ENCODE results near the gene RGP1. TPM values are rescaled to one million over a fixed set of nuclear protein-coding genes. Genes with fewer than 3 reads are reported as not detected.

RGP1 gene
- polyA plus RNA-seq, 3 donors, result 2.3 to 9.0 (median 3.3) TPM

GRCh38 chr9:35750256-35750531 is 1.1 kb downstream of the RGP1 start:
- peaks cover 34% of the 10 kb centered on the region for H4K20me1 ChIP-seq (ENCODE audit: insufficient read depth, low read length)
- H3K27me3 Mint-ChIP-seq (ENCODE audit: low read depth in 3 of 3), result peaks cover 0 to 2% (median 0%) of the 10 kb centered on the region in 3 donors

DNA sequence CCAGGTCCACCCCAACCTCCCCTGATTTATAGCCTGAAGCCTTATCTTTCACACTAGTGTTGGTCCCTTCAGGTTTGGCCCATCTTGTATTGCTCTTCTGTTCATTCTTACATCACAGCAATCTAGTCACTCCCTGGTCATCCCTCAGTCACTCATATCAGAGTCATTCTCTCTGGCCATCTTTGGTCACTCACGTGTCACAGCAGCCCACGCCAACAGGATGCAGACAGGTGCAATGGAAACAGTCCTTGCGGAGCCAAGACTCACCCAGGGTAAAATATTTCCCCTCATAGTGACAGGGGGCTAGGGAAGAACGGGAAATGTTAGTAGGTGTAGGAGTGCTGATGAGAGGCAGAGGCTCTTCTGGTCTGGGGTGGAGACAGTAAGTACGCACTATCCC is 4.4 kb downstream of the RGP1 start:
- TF ChIP-seq CTCF (IDR thresholded peaks at IDR 0.05), result no peak
- WGBS (ENCODE audit: insufficient coverage), result no CpG with 5 or more reads among the region's 5 CpGs
- no peak overlapping the region for H3K27ac Mint-ChIP-seq

More at GRCh38 chr9:35750256-35750531, 1.1 kb downstream of the RGP1 start:
- Histone ChIP-seq H3K79me2 (ENCODE audit: insufficient read depth, low read length) (peaks cover 47% of the 10 kb centered on the region), H3K4me1 (ENCODE audit: control insufficient read depth in 1 of 2, insufficient read depth in 2 of 2, low read length in 2 of 2) (peaks cover 41 to 43% of the 10 kb centered on the region in 2 donors), H3K9ac (ENCODE audit: insufficient read depth, low read length, poor library complexity, severe bottlenecking) (no peak overlapping the region), H3K27ac (ENCODE audit: low read depth in 1 of 2, low read length in 2 of 2) (peak overlapping the region in 1 of 2 donors; percentile 80), H3K4me3 (replicated peaks in 1 of 3; ENCODE audit: low read depth in 2 of 3, low read length in 3 of 3) (peak overlapping the region in 1 of 3 experiments; percentile 90), H3K36me3 (replicated peaks in 1 of 2; ENCODE audit: control insufficient read depth in 1 of 2, insufficient read depth in 2 of 2, low read length in 2 of 2) (peaks cover 36 to 47% of the 10 kb centered on the region in 2 donors), H3K27me3 (ENCODE audit: control insufficient read depth in 2 of 2, insufficient read depth in 2 of 2, low read length in 2 of 2) (no peaks in the 10 kb centered on the region), H3K4me2 (replicated peaks; ENCODE audit: extremely low read depth, low read length, poor library complexity, severe bottlenecking) (peak overlapping the region; percentile 97), H3K9me3 (replicated peaks in 1 of 2; ENCODE audit: control insufficient read depth in 1 of 2, insufficient read depth in 1 of 2, low read length in 2 of 2) (no peaks in the 10 kb centered on the region), H2AFZ (ENCODE audit: insufficient read depth, low read depth, low read length, poor library complexity, severe bottlenecking) (peak overlapping the region; percentile 82)
- TF ChIP-seq CTCF (IDR thresholded peaks at IDR 0.05), result no peak
- peak overlapping the region in 6 of 7 donors; percentile 4 to 95 (median 86) for H3K27ac Mint-ChIP-seq
- peaks cover 47 to 58% of the 10 kb centered on the region in 2 donors for H3K36me3 Mint-ChIP-seq
- intact Hi-C loops (cut with micrococcal nuclease), result no loop called here
- peaks cover 0 to 3% (median 0%) of the 10 kb centered on the region in 7 donors for H3K9me3 Mint-ChIP-seq
- no peak for DNase-seq
- WGBS (ENCODE audit: insufficient coverage), result 82% methylated on average over 4 of the region's 4 CpGs
- H3K4me1 Mint-ChIP-seq, result peaks cover 40% of the 10 kb centered on the region
- H3K4me3 Mint-ChIP-seq, result peak overlapping the region; percentile 95

More for the DNA sequence above, 4.4 kb downstream of the RGP1 start:
- peaks cover 45 to 46% of the 10 kb centered on the region in 2 donors for H3K36me3 Mint-ChIP-seq
- Histone ChIP-seq H3K27ac (ENCODE audit: low read depth in 1 of 2, low read length in 2 of 2) (no peak overlapping the region), H3K36me3 (replicated peaks in 1 of 2; ENCODE audit: control insufficient read depth in 1 of 2, insufficient read depth in 2 of 2, low read length in 2 of 2) (peaks cover 36 to 48% of the 10 kb centered on the region in 2 donors), H3K27me3 (ENCODE audit: control insufficient read depth in 2 of 2, insufficient read depth in 2 of 2, low read length in 2 of 2) (no peaks in the 10 kb centered on the region), H4K20me1 (ENCODE audit: insufficient read depth, low read length) (peaks cover under 1% of the 10 kb centered on the region), H3K4me1 (ENCODE audit: control insufficient read depth in 1 of 2, insufficient read depth in 2 of 2, low read length in 2 of 2) (peaks cover 31 to 38% of the 10 kb centered on the region in 2 donors), H3K4me3 (replicated peaks in 1 of 3; ENCODE audit: low read depth in 2 of 3, low read length in 3 of 3) (no peak overlapping the region), H3K79me2 (ENCODE audit: insufficient read depth, low read length) (peaks cover 14% of the 10 kb centered on the region), H3K4me2 (replicated peaks; ENCODE audit: extremely low read depth, low read length, poor library complexity, severe bottlenecking) (no peak overlapping the region), H3K9me3 (replicated peaks in 1 of 2; ENCODE audit: control insufficient read depth in 1 of 2, insufficient read depth in 1 of 2, low read length in 2 of 2) (no peaks in the 10 kb centered on the region), H3K9ac (ENCODE audit: insufficient read depth, low read length, poor library complexity, severe bottlenecking) (no peak overlapping the region), H2AFZ (ENCODE audit: insufficient read depth, low read depth, low read length, poor library complexity, severe bottlenecking) (no peak overlapping the region)
- intact Hi-C loops (cut with micrococcal nuclease), result no loop called here
- no peak for DNase-seq
- H3K4me3 Mint-ChIP-seq, result no peak overlapping the region
- peaks cover 0 to 3% (median 0%) of the 10 kb centered on the region in 7 donors for H3K9me3 Mint-ChIP-seq
- H3K27me3 Mint-ChIP-seq (ENCODE audit: low read depth in 3 of 3), result peaks cover 0 to 2% (median 1%) of the 10 kb centered on the region in 3 donors
- peaks cover 32% of the 10 kb centered on the region for H3K4me1 Mint-ChIP-seq

All from CD14-positive monocyte (primary cell).